HG03575 (cell line): ENCODE measurements around the gene PWWP2B.

Experiments used
- ATAC-seq: cut with Tn5 transposase; IDR thresholded peaks from one replicate; pipeline ENCODE4 v1.9.1; 2021; ENCODE audit not compliant: unreplicated experiment, insufficient number of reproducible peaks, low FRiP score; ENCODE audit errors: extremely low read depth

PWWP2B gene

DNA sequence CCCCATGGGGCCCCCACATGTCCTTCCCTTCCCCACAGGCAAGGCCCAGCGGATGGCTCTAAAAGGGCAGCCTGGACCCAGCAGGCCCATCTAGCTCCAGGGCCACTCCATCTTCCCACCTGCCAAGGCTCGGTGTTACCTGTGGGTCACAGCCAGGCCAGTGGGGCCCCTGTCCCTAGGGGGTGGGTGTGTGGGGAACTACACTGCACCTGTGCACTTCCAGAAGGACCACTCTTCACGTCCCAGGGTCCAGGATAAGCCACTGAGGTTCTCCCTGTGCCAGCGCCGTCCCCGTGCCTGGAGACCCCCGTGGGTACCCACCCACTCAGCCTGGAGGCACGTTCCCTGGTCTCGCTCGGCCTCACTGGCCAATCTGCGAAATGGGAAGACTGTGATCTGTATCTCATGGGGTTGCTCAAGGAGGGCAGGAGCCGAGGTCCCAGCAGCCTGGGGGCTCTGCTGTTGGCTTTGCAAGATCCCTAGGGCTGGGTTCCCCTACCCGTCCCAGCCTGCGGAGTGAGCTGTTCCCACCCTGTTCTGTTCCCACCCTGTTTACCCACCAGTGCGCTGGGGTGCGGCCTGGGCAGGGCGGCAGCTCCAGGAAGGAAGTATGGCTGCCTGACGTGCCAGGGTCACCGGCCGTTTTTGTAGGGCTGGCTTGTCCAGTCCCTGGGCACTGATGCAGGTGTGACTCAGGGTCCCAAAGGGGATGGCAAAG, 4.6 kb downstream of the PWWP2B start:
- no peak for ATAC-seq

GRCh38 chr10:132402781-132403241, 5.8 kb downstream of the PWWP2B start:
- no peak for ATAC-seq

GRCh38 chr10:132403511-132404168, 6.6 kb downstream of the PWWP2B start:
- ATAC-seq = no peak

GRCh38 chr10:132404169-132404880, 7.3 kb downstream of the PWWP2B start:
- no peak for ATAC-seq

DNA sequence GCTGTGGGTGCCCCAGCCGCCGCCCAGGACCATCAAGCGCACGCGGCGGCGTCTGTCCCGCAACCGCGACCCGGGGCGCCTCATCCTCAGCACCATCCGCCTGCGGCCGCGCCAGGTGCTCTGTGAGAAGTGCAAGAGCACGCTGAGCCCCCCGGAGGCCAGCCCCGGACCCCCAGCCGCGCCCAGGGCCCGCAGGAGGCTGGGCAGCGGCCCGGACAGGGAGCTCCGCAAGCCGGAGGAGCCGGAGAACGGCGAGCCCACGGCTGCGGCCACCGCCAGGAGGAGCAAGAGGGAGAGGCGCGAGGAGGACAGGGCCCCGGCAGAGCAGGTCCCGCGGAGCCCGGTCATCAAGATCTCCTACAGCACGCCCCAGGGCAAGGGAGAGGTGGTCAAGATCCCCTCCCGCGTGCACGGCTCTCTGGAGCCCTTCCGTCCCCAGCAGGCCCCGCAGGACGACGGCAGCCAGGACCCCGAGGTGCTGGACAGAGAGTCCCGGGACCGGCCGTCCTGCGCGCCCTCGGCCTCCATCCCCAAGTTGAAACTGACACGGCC, 8.0 kb downstream of the PWWP2B start:
- no peak for ATAC-seq

GRCh38 chr10:132405463-132405991, 8.5 kb downstream of the PWWP2B start:
- no peak for ATAC-seq

- no peak for ATAC-seq
Observed at GRCh38 chr10:132406181-132406580, 9.2 kb downstream of the PWWP2B start.

GRCh38 chr10:132406750-132407149, 9.8 kb downstream of the PWWP2B start:
- ATAC-seq = no peak

GRCh38 chr10:132407243-132407746, 10.3 kb downstream of the PWWP2B start:
- no peak for ATAC-seq

GRCh38 chr10:132407846-132408278, 10.9 kb downstream of the PWWP2B start:
- no peak for ATAC-seq

- ATAC-seq = no peak
Observed at GRCh38 chr10:132408367-132408781, 11.4 kb downstream of the PWWP2B start.

GRCh38 chr10:132408823-132409666, 12.0 kb downstream of the PWWP2B start:
- ATAC-seq = no peak

DNA sequence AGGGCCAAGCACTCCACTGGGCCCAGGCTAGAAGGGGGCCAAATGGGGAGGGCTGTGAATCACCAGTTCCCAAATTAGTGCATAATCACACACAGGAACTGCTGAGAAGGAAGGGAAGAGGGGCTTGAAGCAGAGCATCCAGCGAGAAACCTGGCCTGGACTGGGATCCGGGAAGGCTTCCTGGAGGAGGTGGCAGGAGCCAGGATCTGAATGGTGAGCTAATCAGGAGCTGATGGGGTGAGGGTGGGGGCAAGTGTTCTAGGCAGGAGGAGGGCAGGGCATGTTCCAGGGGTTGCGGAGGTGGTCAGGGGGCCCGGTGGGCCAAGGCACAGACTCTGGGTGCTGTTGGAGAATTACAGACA, 12.6 kb downstream of the PWWP2B start:
- no peak for ATAC-seq

- ATAC-seq = no peak
Observed at GRCh38 chr10:132410056-132410778, 13.2 kb downstream of the PWWP2B start.

DNA sequence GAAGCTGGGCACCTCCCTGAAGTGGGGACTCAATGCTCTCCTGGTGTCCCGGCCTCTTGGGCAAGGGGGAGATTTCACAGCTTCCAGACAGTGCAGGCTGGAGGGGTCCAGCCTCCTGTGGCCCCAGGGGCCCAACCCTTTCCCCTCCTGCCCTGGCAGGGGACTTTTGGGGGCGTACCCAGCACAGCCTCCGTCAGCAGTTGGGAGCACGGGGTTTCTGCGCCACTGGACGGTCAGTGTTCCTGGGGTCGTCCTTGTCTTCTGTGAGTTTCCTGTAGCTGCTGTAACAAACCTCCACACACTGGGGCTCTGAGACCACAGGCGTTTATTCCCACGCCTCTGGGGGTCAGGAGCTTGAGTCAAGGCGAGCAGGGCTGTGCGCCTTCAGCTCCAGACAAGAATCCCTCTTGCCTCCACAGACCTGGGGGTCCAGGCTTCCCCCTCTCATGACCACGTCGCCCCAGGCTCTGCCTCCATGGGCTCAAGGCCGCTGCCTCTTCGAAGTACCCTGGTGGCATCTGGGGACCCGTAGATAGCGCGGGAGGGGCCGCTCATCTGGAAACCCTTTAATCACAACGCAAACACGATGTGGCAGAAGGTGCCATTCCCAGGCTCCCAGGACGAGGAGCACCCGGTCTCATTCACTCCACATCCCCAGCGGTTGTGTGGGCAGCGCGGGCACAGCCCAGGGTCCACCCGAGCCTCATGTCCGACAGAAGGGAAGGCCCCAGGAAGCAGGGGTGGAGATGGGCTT, 14.0 kb downstream of the PWWP2B start:
- ATAC-seq = no peak

DNA sequence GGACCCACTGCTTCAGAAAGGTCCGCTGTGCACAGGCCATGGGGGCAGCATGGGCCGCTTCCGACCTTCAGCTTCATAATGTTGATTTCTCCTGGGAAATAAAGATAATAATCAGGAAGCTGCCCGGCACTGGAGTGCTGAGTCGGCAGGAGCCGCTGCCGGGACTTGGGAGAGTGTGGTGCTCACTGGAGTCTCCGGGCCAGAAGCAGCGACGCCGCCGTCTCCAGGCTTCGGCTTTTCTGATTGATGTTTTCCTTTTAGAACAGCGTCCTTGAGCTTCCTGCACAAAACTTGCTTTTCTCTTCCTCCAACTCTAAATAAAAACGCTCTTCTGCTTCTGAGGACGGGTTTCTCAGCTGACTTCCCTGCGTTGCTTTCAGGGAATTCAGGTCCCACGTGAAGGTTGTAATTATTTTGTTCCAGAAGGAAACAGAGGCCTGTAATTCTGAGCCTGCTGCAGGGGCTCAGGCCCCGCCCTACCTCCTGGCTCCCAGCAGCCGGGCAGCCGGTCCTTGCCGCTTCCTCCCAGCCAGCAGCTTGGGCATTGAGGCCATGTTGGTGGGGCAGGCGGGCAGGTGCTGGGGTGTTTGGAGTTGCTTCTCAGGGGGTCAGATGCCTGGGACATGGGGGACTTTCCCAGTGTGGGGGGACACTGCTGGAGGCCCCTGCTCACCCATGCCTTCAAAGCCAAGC, 14.7 kb downstream of the PWWP2B start:
- no peak for ATAC-seq
